ENCODE results near the gene UBTD2. TPM values are rescaled to one million over a fixed set of nuclear protein-coding genes. Genes with fewer than 3 reads are reported as not detected.

UBTD2 gene
- polyA plus RNA-seq, 3 donors = 2.3 to 3.2 (median 2.6) TPM

DNA sequence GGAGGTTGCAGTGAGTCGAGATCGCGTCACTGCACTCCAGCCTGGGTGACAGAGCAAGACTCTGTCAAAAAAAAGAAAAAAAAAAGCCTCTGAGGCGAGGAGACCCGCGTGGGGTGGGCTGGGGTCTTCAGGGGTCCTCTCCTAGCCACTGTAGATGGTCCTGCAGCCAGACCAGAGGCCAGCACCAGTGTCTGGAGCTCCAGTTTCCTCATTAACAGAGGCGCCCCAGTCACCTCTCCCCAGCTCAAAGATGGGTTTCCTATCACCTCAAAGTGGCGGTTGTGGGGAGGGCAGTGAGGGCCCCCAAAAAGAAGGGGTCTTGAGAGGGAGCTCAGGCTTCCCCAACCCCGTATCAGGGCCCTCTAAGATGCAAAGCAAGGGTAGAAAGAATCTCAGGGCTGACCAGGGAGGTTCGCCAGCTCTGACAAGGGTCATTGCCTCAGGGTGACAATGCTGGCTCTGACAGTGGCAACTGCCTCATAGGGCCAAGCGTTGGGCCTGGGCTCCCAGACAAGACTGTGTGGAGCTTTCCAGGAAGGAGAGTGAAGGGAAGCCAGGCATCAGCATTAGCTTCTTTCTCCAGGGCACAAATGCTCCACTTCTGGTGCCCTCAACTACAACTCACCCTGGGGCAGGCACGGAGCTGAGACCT is 110.5 kb downstream of the UBTD2 start:
- Histone ChIP-seq H3K27ac (ENCODE audit: low read depth in 1 of 2, low read length in 2 of 2) (peak overlapping the region; percentile 92 to 93), H3K36me3 (replicated peaks in 1 of 2; ENCODE audit: control insufficient read depth in 1 of 2, insufficient read depth in 2 of 2, low read length in 2 of 2) (peaks cover 24 to 43% of the 10 kb centered on the region in 2 donors), H2AFZ (ENCODE audit: insufficient read depth, low read depth, low read length, poor library complexity, severe bottlenecking) (no peak overlapping the region), H3K9me3 (replicated peaks in 1 of 2; ENCODE audit: control insufficient read depth in 1 of 2, insufficient read depth in 1 of 2, low read length in 2 of 2) (no peaks in the 10 kb centered on the region), H3K4me1 (ENCODE audit: control insufficient read depth in 1 of 2, insufficient read depth in 2 of 2, low read length in 2 of 2) (peaks cover 63 to 89% of the 10 kb centered on the region in 2 donors), H3K4me3 (replicated peaks in 1 of 3; ENCODE audit: low read depth in 2 of 3, low read length in 3 of 3) (peak overlapping the region in 1 of 3 experiments; percentile 88), H3K27me3 (ENCODE audit: control insufficient read depth in 2 of 2, insufficient read depth in 2 of 2, low read length in 2 of 2) (no peaks in the 10 kb centered on the region), H3K79me2 (ENCODE audit: insufficient read depth, low read length) (peaks cover 100% of the 10 kb centered on the region), H3K9ac (ENCODE audit: insufficient read depth, low read length, poor library complexity, severe bottlenecking) (peak overlapping the region; percentile 71), H4K20me1 (ENCODE audit: insufficient read depth, low read length) (peaks cover 100% of the 10 kb centered on the region), H3K4me2 (replicated peaks; ENCODE audit: extremely low read depth, low read length, poor library complexity, severe bottlenecking) (peak overlapping the region; percentile 86)
- intact Hi-C loops (cut with micrococcal nuclease) = no loop called here
- Mint-ChIP-seq H3K27ac (peak overlapping the region; percentile 96 to 98 (median 98)), H3K4me1 (peaks cover 90% of the 10 kb centered on the region), H3K9me3 (no peaks in the 10 kb centered on the region), H3K27me3 (ENCODE audit: low read depth in 3 of 3) (peaks cover 0 to 5% (median 0%) of the 10 kb centered on the region in 3 donors), H3K36me3 (peaks cover 59 to 69% of the 10 kb centered on the region in 2 donors), H3K4me3 (peak overlapping the region; percentile 87 to 92)
- TF ChIP-seq, protein P1, sequence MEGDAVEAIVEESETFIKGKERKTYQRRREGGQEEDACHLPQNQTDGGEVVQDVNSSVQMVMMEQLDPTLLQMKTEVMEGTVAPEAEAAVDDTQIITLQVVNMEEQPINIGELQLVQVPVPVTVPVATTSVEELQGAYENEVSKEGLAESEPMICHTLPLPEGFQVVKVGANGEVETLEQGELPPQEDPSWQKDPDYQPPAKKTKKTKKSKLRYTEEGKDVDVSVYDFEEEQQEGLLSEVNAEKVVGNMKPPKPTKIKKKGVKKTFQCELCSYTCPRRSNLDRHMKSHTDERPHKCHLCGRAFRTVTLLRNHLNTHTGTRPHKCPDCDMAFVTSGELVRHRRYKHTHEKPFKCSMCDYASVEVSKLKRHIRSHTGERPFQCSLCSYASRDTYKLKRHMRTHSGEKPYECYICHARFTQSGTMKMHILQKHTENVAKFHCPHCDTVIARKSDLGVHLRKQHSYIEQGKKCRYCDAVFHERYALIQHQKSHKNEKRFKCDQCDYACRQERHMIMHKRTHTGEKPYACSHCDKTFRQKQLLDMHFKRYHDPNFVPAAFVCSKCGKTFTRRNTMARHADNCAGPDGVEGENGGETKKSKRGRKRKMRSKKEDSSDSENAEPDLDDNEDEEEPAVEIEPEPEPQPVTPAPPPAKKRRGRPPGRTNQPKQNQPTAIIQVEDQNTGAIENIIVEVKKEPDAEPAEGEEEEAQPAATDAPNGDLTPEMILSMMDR (IDR thresholded peaks at IDR 0.05) = no peak
- no peak for DNase-seq
- 35% methylated on average over 4 of the region's 12 CpGs for WGBS (ENCODE audit: insufficient coverage)

GRCh38 chr5:172171118-172171517 is 112.4 kb downstream of the UBTD2 start:
- Histone ChIP-seq H2AFZ (ENCODE audit: insufficient read depth, low read depth, low read length, poor library complexity, severe bottlenecking) (no peak overlapping the region), H4K20me1 (ENCODE audit: insufficient read depth, low read length) (peaks cover 100% of the 10 kb centered on the region), H3K9ac (ENCODE audit: insufficient read depth, low read length, poor library complexity, severe bottlenecking) (no peak overlapping the region), H3K36me3 (replicated peaks in 1 of 2; ENCODE audit: control insufficient read depth in 1 of 2, insufficient read depth in 2 of 2, low read length in 2 of 2) (peaks cover 29 to 62% of the 10 kb centered on the region in 2 donors), H3K27ac (ENCODE audit: low read depth in 1 of 2, low read length in 2 of 2) (peak overlapping the region in 1 of 2 donors; percentile 48), H3K9me3 (replicated peaks in 1 of 2; ENCODE audit: control insufficient read depth in 1 of 2, insufficient read depth in 1 of 2, low read length in 2 of 2) (no peaks in the 10 kb centered on the region), H3K79me2 (ENCODE audit: insufficient read depth, low read length) (peaks cover 100% of the 10 kb centered on the region), H3K4me3 (replicated peaks in 1 of 3; ENCODE audit: low read depth in 2 of 3, low read length in 3 of 3) (no peak overlapping the region), H3K4me1 (ENCODE audit: control insufficient read depth in 1 of 2, insufficient read depth in 2 of 2, low read length in 2 of 2) (peaks cover 44 to 74% of the 10 kb centered on the region in 2 donors), H3K4me2 (replicated peaks; ENCODE audit: extremely low read depth, low read length, poor library complexity, severe bottlenecking) (no peak overlapping the region), H3K27me3 (ENCODE audit: control insufficient read depth in 2 of 2, insufficient read depth in 2 of 2, low read length in 2 of 2) (no peaks in the 10 kb centered on the region)
- H3K27me3 Mint-ChIP-seq (ENCODE audit: low read depth in 3 of 3) = peaks cover 0 to 5% (median 0%) of the 10 kb centered on the region in 3 donors
- DNase-seq = no peak
- peak overlapping the region in 2 of 7 donors; percentile 19 to 50 for H3K27ac Mint-ChIP-seq
- H3K4me3 Mint-ChIP-seq = no peak overlapping the region
- peaks cover 59 to 64% of the 10 kb centered on the region in 2 donors for H3K36me3 Mint-ChIP-seq
- TF ChIP-seq, protein P1 (IDR thresholded peaks at IDR 0.05) = no peak
- intact Hi-C loops (cut with micrococcal nuclease) = no loop called here
- WGBS (ENCODE audit: insufficient coverage) = 67% methylated on average over 6 of the region's 8 CpGs
- no peaks in the 10 kb centered on the region for H3K9me3 Mint-ChIP-seq
- H3K4me1 Mint-ChIP-seq = peaks cover 79% of the 10 kb centered on the region

Data from CD14-positive monocyte (primary cell).